Esophagus squamous epithelium (tissue), 4 donors: ENCODE results near the gene CEP57L1.

Experiments used
- CTCF ChIP-seq, 6 experiments: fragments of 450-650 bp in 4 of 6; fragments of 200-600 bp in 2 of 6; sonication (generic) in 2 of 6; IDR thresholded peaks; one replicate each; pipeline ENCODE4 v1.5.1; 2016 to 2019; ENCODE audit warnings: antibody characterized with exemption in 6 of 6, mild to moderate bottlenecking in 4 of 6, moderate library complexity in 4 of 6
- POLR2A ChIP-seq, 4 donors: fragments of 450-650 bp; IDR thresholded peaks; one replicate each; pipeline ENCODE4 v1.6.1; 2017; ENCODE audit warnings: antibody characterized with exemption in 4 of 4, mild to moderate bottlenecking in 4 of 4, moderate library complexity in 3 of 4

GRCh38 chr6:109056661-109057060 is 38.6 kb upstream of the CEP57L1 start:
- TF ChIP-seq CTCF (IDR thresholded peaks at IDR 0.05) (no peak), POLR2A (IDR thresholded peaks at IDR 0.05) (no peak)
